ENCODE results near the gene IDE.
"Not testable (repeated sequence)": the region's sequence is repeated elsewhere in the genome, so short reads cannot be mapped to it uniquely, and the experiment has no call there.

IDE gene

GRCh38 chr10:92483539-92483938, 90.4 kb downstream of the IDE start:
- DNase-seq, result no peak

- DNase-seq, result no peak
Observed at GRCh38 chr10:92480413-92480812, 93.5 kb downstream of the IDE start.

GRCh38 chr10:92479547-92479946, 94.3 kb downstream of the IDE start:
- DNase-seq, result no peak

- DNase-seq, result no peak
Observed at GRCh38 chr10:92478536-92478935, 95.4 kb downstream of the IDE start.

- no peak for DNase-seq
Observed at GRCh38 chr10:92475357-92475868, 98.5 kb downstream of the IDE start.

- DNase-seq, result no peak
Observed at GRCh38 chr10:92470026-92470425, 103.9 kb downstream of the IDE start.

GRCh38 chr10:92464364-92464763, 109.5 kb downstream of the IDE start:
- no peak for DNase-seq

- DNase-seq, result no peak
Observed at GRCh38 chr10:92463582-92463981, 110.3 kb downstream of the IDE start.

GRCh38 chr10:92454955-92455354, 118.9 kb downstream of the IDE start:
- not testable (repeated sequence) for DNase-seq

- no peak for DNase-seq
Observed at GRCh38 chr10:92452313-92452712, 121.6 kb downstream of the IDE start.

GRCh38 chr10:92451431-92451830, 122.5 kb downstream of the IDE start:
- DNase-seq, result no peak

GRCh38 chr10:92450896-92451295, 123.0 kb downstream of the IDE start:
- no peak for DNase-seq

- no peak for DNase-seq
Observed at GRCh38 chr10:92440578-92440977, 133.3 kb downstream of the IDE start.

- no peak for DNase-seq
Observed at GRCh38 chr10:92438220-92438619, 135.7 kb downstream of the IDE start.

GRCh38 chr10:92436611-92437010, 137.3 kb downstream of the IDE start:
- DNase-seq, result no peak

- not testable (repeated sequence) for DNase-seq
Observed at GRCh38 chr10:92436065-92436464, 137.8 kb downstream of the IDE start.

- no peak for DNase-seq
Observed at GRCh38 chr10:92434385-92434784, 139.5 kb downstream of the IDE start.

GRCh38 chr10:92432596-92432995, 141.3 kb downstream of the IDE start:
- no peak for DNase-seq

- no peak for DNase-seq
Observed at GRCh38 chr10:92430103-92430502, 143.8 kb downstream of the IDE start.

- no peak for DNase-seq
Observed at GRCh38 chr10:92421550-92421949, 152.3 kb downstream of the IDE start.

- DNase-seq, result no peak
Observed at GRCh38 chr10:92420546-92421275, 153.2 kb downstream of the IDE start.

GRCh38 chr10:92419740-92420545, 153.9 kb downstream of the IDE start:
- DNase-seq, result peak; percentile 27

- no peak for DNase-seq
Observed at GRCh38 chr10:92418891-92419290, 155.0 kb downstream of the IDE start.

- DNase-seq, result no peak
Observed at GRCh38 chr10:92418221-92418620, 155.7 kb downstream of the IDE start.

Measured in stimulated activated CD4-positive, alpha-beta T cell treated with anti-CD3 and anti-CD28 coated beads, Interleukin-15, amount 100 ng/mL, for 24 hours (primary cell).